ENCODE measurements around the gene NEXN.

NEXN gene

GRCh38 chr1:77958850-77959249, 70.4 kb downstream of the NEXN start:
- ATAC-seq: no peak
- no peak for TF ChIP-seq PATZ1 (CRISPR knock-in tag; IDR thresholded peaks at IDR 0.05; ENCODE audit: borderline replicate concordance)
- TF ChIP-seq ZNF8 (CRISPR knock-in tag; IDR thresholded peaks at IDR 0.05): no peak
- TF ChIP-seq ESRRG (CRISPR knock-in tag; IDR thresholded peaks at IDR 0.05): no peak
- no peak for TF ChIP-seq BACH2 (CRISPR knock-in tag; IDR thresholded peaks at IDR 0.05; ENCODE audit: borderline replicate concordance)
- no peak for TF ChIP-seq OSR1 (CRISPR knock-in tag; IDR thresholded peaks at IDR 0.05)
- no peak for TF ChIP-seq ZFP30 (CRISPR knock-in tag; IDR thresholded peaks at IDR 0.05)
- TF ChIP-seq TSHZ2 (CRISPR knock-in tag; IDR thresholded peaks at IDR 0.05): no peak
- TF ChIP-seq ZFP3 (CRISPR knock-in tag; IDR thresholded peaks at IDR 0.05): no peak
- no peak for TF ChIP-seq SNAI2 (CRISPR knock-in tag; IDR thresholded peaks at IDR 0.05)
- TF ChIP-seq CREB5 (CRISPR knock-in tag; IDR thresholded peaks at IDR 0.05; ENCODE audit: low read depth): no peak
- no peak for TF ChIP-seq TCF4 (CRISPR knock-in tag; IDR thresholded peaks at IDR 0.05; ENCODE audit: borderline replicate concordance)

- no peak for ATAC-seq
- TF ChIP-seq SNAI2 (CRISPR knock-in tag; IDR thresholded peaks at IDR 0.05): no peak
Measured at GRCh38 chr1:77961392-77961791, 73.0 kb downstream of the NEXN start.

GRCh38 chr1:77966291-77966690, 77.9 kb downstream of the NEXN start:
- no peak for ATAC-seq
- TF ChIP-seq PATZ1 (CRISPR knock-in tag; IDR thresholded peaks at IDR 0.05; ENCODE audit: borderline replicate concordance) (no peak), OSR1 (CRISPR knock-in tag; IDR thresholded peaks at IDR 0.05) (no peak), CSRNP3 (CRISPR knock-in tag; IDR thresholded peaks at IDR 0.05) (no peak), CREB5 (CRISPR knock-in tag; IDR thresholded peaks at IDR 0.05; ENCODE audit: low read depth) (no peak), ISL1 (CRISPR knock-in tag; IDR thresholded peaks at IDR 0.05) (no peak), ZNF70 (CRISPR knock-in tag; IDR thresholded peaks at IDR 0.05) (no peak), ZNF565 (CRISPR knock-in tag; conservative IDR thresholded peaks at IDR 0.05; ENCODE audit: low read depth) (no peak), SNAI2 (CRISPR knock-in tag; IDR thresholded peaks at IDR 0.05) (no peak)

- ATAC-seq: peak; percentile 51
Measured at GRCh38 chr1:77970192-77970591, 81.8 kb downstream of the NEXN start.

More at GRCh38 chr1:77970192-77970591, 81.8 kb downstream of the NEXN start:
- no peak for TF ChIP-seq GLIS3 (CRISPR knock-in tag; IDR thresholded peaks at IDR 0.05)
- TF ChIP-seq OSR1 (CRISPR knock-in tag; IDR thresholded peaks at IDR 0.05): no peak
- TF ChIP-seq ZNF565 (CRISPR knock-in tag; conservative IDR thresholded peaks at IDR 0.05; ENCODE audit: low read depth): no peak
- TF ChIP-seq ZFP30 (CRISPR knock-in tag; IDR thresholded peaks at IDR 0.05): no peak
- no peak for TF ChIP-seq TCF4 (CRISPR knock-in tag; IDR thresholded peaks at IDR 0.05; ENCODE audit: borderline replicate concordance)
- TF ChIP-seq BACH2 (CRISPR knock-in tag; IDR thresholded peaks at IDR 0.05; ENCODE audit: borderline replicate concordance): no peak
- no peak for TF ChIP-seq CSRNP3 (CRISPR knock-in tag; IDR thresholded peaks at IDR 0.05)
- no peak for TF ChIP-seq PPARA (CRISPR knock-in tag; IDR thresholded peaks at IDR 0.05; ENCODE audit: borderline replicate concordance)
- no peak for TF ChIP-seq ARNTL (CRISPR knock-in tag; IDR thresholded peaks at IDR 0.05; ENCODE audit: borderline replicate concordance, low read depth)
- TF ChIP-seq TSHZ2 (CRISPR knock-in tag; IDR thresholded peaks at IDR 0.05): no peak

Data from SK-N-SH treated with all-trans-retinoic acid at 6 μM for 48 hours (cell line).